Measurements from ENCODE around the gene SH3GL1. TPM values are rescaled to one million over a fixed set of nuclear protein-coding genes. Genes with fewer than 3 reads are reported as not detected.

SH3GL1 gene
- total and polyA plus RNA-seq, 7 donors: 28.5 to 47.4 (median 33.9) TPM

DNA sequence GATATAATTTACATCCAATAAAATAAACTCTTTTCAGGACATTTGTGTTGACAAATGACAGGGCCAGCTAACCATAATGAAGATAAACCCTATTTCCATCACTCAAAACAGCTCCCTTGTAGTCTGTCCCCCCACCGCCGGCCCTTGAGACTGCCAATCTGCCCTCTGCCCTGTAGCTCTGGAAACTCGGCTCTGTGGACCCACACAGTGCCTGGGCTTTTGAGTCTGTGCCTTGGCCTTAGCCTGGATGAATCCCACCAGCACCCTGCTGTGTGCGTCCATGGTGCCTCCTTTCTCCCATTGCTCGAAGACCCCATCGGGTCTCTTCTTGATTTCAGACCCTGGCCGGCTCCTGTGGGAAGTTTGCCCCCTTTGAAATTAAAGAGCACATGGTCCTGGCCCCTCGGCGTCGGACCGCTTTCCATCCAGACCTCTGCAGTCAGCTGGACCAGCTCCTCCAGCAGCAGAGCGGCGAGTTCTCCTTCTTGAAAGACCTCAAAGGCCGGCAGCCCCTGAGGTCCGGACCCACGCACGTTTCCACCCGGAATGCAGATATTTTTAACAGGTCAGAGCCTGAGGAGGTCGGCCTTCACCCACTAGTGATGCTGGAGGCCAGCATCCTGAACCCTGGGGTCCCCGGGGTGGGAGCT is 28.1 kb upstream of the SH3GL1 start:
- Histone ChIP-seq H3K4me1 (no peaks in the 10 kb centered on the region), H3K4me3 (no peak overlapping the region), H3K27me3 (no peaks in the 10 kb centered on the region), H3K36me3 (peaks cover 0 to 20% (median 2%) of the 10 kb centered on the region in 4 donors), H3K27ac (no peak overlapping the region), H3K9me3 (no peaks in the 10 kb centered on the region)
- TF ChIP-seq POLR2AphosphoS5 (IDR thresholded peaks at IDR 0.05) (no peak), EP300 (IDR thresholded peaks at IDR 0.05) (no peak), POLR2A (IDR thresholded peaks at IDR 0.05) (no peak)
- TF ChIP-seq, protein P1, sequence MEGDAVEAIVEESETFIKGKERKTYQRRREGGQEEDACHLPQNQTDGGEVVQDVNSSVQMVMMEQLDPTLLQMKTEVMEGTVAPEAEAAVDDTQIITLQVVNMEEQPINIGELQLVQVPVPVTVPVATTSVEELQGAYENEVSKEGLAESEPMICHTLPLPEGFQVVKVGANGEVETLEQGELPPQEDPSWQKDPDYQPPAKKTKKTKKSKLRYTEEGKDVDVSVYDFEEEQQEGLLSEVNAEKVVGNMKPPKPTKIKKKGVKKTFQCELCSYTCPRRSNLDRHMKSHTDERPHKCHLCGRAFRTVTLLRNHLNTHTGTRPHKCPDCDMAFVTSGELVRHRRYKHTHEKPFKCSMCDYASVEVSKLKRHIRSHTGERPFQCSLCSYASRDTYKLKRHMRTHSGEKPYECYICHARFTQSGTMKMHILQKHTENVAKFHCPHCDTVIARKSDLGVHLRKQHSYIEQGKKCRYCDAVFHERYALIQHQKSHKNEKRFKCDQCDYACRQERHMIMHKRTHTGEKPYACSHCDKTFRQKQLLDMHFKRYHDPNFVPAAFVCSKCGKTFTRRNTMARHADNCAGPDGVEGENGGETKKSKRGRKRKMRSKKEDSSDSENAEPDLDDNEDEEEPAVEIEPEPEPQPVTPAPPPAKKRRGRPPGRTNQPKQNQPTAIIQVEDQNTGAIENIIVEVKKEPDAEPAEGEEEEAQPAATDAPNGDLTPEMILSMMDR (IDR thresholded peaks at IDR 0.05): no peak
- 95 to 96% methylated on average over 20 of the region's 20 CpGs for WGBS, 2 donors
- DNase-seq: no peak
- intact Hi-C loops (cut with DNase I): no loop called here

GRCh38 chr19:4425537-4425936 is 25.2 kb upstream of the SH3GL1 start:
- TF ChIP-seq, protein P1 (IDR thresholded peaks at IDR 0.05): no peak
- TF ChIP-seq POLR2A (IDR thresholded peaks at IDR 0.05): no peak
- no peak for TF ChIP-seq POLR2AphosphoS5 (IDR thresholded peaks at IDR 0.05)
- TF ChIP-seq EP300 (IDR thresholded peaks at IDR 0.05): no peak
- H3K4me3 ChIP-seq: no peak overlapping the region
- 98% methylated on average over 6 of the region's 6 CpGs for WGBS, 2 donors
- no peak for DNase-seq
- H3K27ac ChIP-seq: no peak overlapping the region
- no peaks in the 10 kb centered on the region for H3K27me3 ChIP-seq
- peaks cover 0 to 18% (median 2%) of the 10 kb centered on the region in 4 donors for H3K36me3 ChIP-seq
- intact Hi-C loops (cut with DNase I): no loop called here
- H3K9me3 ChIP-seq: no peaks in the 10 kb centered on the region
- H3K4me1 ChIP-seq: no peaks in the 10 kb centered on the region

- Histone ChIP-seq H3K4me1 (no peaks in the 10 kb centered on the region), H3K36me3 (peaks cover 0 to 11% (median 0%) of the 10 kb centered on the region in 4 donors), H3K9me3 (no peaks in the 10 kb centered on the region), H3K27me3 (no peaks in the 10 kb centered on the region), H3K27ac (no peak overlapping the region), H3K4me3 (no peak overlapping the region)
- TF ChIP-seq POLR2AphosphoS5 (IDR thresholded peaks at IDR 0.05) (no peak), EP300 (IDR thresholded peaks at IDR 0.05) (no peak), POLR2A (IDR thresholded peaks at IDR 0.05) (no peak)
- TF ChIP-seq, protein P1 (IDR thresholded peaks at IDR 0.05): no peak
- DNase-seq: no peak
- intact Hi-C loops (cut with DNase I): no loop called here
- WGBS, 2 donors: 87 to 93% methylated on average over 16 of the region's 16 CpGs
These were observed 23.2 kb upstream of the SH3GL1 start for GRCh38 chr19:4423416-4424126.

DNA sequence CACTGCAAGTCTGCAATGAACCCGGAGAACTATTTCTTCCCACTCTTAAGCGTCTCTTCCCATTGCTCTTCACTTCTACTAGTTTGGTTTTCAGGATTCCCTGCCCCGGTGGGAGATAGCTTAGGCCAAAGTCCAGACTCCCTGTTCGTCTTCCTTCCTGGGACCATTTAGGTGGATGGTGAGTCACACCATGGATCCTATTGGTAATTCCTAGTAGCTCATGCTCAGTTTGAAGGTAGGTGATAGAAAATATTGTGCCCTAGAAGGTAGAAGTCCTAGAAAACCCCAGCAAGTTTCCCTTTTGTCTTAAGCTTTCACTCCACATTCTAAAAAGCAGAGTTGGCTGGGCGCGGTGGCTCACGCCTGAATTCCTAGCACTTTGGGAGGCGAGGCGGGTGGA is 15.9 kb upstream of the SH3GL1 start:
- no peaks in the 10 kb centered on the region for H3K9me3 ChIP-seq
- DNase-seq: no peak
- intact Hi-C loops (cut with DNase I): no loop called here
- no peaks in the 10 kb centered on the region for H3K27me3 ChIP-seq
- H3K27ac ChIP-seq: no peak overlapping the region
- TF ChIP-seq, protein P1 (IDR thresholded peaks at IDR 0.05): no peak
- H3K4me1 ChIP-seq: no peaks in the 10 kb centered on the region
- H3K4me3 ChIP-seq: no peak overlapping the region
- H3K36me3 ChIP-seq: no peaks in the 10 kb centered on the region
- 81 to 92% methylated on average over 9 of the region's 9 CpGs for WGBS, 2 donors

Measured in sigmoid colon (tissue), 7 donors.